Activated B cell treated with CpG ODN at 0.5 μM for 24 hours (primary cell): ENCODE results near the gene PNPLA5. TPM values are rescaled to one million over a fixed set of nuclear protein-coding genes. Genes with fewer than 3 reads are reported as not detected.

ENCODE experiments used
- ATAC-seq: fragments of 200-7000 bp; cut with Tn5 transposase; one replicate; pipeline ENCODE4 v1.10.0; 2021; ENCODE audit warnings: low read depth, mild to moderate bottlenecking, moderate library complexity
- CTCF ChIA-PET: fragments of 350-600 bp; sonication (Branson Sonifier 250); formaldehyde crosslinking; loops from one replicate; lab custom pipeline; 2021; ENCODE audit warnings: antibody characterized with exemption; lab: Charles Lee
- POLR2A ChIA-PET: fragments of 350-600 bp; sonication (Branson Sonifier 250); formaldehyde crosslinking; loops from one replicate; lab custom pipeline; 2021; ENCODE audit warnings: antibody characterized with exemption; lab: Charles Lee
- DNase-seq: peaks from one replicate; pipeline ENCODE4 v3.0.0; 2022
- H3K27ac Mint-ChIP-seq: one replicate; pipeline ENCODE4 v1.8.0; 2020; ENCODE audit warnings: mixed read lengths
- H3K27me3 Mint-ChIP-seq: one replicate; pipeline ENCODE4 v1.8.0; 2021; ENCODE audit warnings: mixed read lengths
- H3K36me3 Mint-ChIP-seq: one replicate; pipeline ENCODE4 v1.8.0; 2021; ENCODE audit warnings: low read depth, mixed read lengths
- H3K4me1 Mint-ChIP-seq: one replicate; pipeline ENCODE4 v1.8.0; 2021; ENCODE audit warnings: mixed read lengths
- H3K4me3 Mint-ChIP-seq: one replicate; pipeline ENCODE4 v1.8.0; 2020; ENCODE audit warnings: mild to moderate bottlenecking, mixed read lengths
- H3K9me3 Mint-ChIP-seq: one replicate; pipeline ENCODE4 v1.8.0; 2020; ENCODE audit warnings: mixed read lengths
- intact Hi-C: fragments of 100-400 bp; cut with micrococcal nuclease; formaldehyde crosslinking; loops from one replicate; pipeline ENCODE4 v1.15.1; 2024
- total RNA-seq: library from RNA; stranded (reverse); gene quantifications from 2 replicates; pipeline ENCODE4 v1.2.3, GENCODE V29; 2022
- TF ChIP-seq, protein P1 (sequence below): fragments of 200-600 bp; IDR thresholded peaks from one replicate; pipeline ENCODE4 v1.8.0; 2022; ENCODE audit warnings: antibody characterized with exemption, mild to moderate bottlenecking

Gene PNPLA5
- total RNA-seq, 1 donor from 2014 or later = not detected

- Mint-ChIP-seq H3K4me1 (peaks cover 6% of the 10 kb centered on the region), H3K27me3 (peaks cover 33% of the 10 kb centered on the region), H3K9me3 (no peaks in the 10 kb centered on the region), H3K36me3 (no peaks in the 10 kb centered on the region), H3K4me3 (peak overlapping the region; percentile 88), H3K27ac (peak overlapping the region; percentile 46)
- POLR2A ChIA-PET = interaction anchor here (1.3 kb wide), 1 partner anchor 32 kb away, joined by 3 read pairs; the partner anchor contains the start of gene SAMM50
- intact Hi-C loops = loop anchor here (1.0 kb wide), 1 partner anchor 32 kb away; the partner anchor contains the start of gene SAMM50
- TF ChIP-seq, protein P1, sequence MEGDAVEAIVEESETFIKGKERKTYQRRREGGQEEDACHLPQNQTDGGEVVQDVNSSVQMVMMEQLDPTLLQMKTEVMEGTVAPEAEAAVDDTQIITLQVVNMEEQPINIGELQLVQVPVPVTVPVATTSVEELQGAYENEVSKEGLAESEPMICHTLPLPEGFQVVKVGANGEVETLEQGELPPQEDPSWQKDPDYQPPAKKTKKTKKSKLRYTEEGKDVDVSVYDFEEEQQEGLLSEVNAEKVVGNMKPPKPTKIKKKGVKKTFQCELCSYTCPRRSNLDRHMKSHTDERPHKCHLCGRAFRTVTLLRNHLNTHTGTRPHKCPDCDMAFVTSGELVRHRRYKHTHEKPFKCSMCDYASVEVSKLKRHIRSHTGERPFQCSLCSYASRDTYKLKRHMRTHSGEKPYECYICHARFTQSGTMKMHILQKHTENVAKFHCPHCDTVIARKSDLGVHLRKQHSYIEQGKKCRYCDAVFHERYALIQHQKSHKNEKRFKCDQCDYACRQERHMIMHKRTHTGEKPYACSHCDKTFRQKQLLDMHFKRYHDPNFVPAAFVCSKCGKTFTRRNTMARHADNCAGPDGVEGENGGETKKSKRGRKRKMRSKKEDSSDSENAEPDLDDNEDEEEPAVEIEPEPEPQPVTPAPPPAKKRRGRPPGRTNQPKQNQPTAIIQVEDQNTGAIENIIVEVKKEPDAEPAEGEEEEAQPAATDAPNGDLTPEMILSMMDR = no peak
- DNase-seq = no peak
- peak; percentile 52 for ATAC-seq
- CTCF ChIA-PET = interaction anchor here (1.2 kb wide), 1 partner anchor 70 kb away, joined by 3 read pairs; no protein-coding TSS in a partner anchor
Observed at GRCh38 chr22:43923191-43923590, 31.4 kb upstream of the PNPLA5 start.

DNA sequence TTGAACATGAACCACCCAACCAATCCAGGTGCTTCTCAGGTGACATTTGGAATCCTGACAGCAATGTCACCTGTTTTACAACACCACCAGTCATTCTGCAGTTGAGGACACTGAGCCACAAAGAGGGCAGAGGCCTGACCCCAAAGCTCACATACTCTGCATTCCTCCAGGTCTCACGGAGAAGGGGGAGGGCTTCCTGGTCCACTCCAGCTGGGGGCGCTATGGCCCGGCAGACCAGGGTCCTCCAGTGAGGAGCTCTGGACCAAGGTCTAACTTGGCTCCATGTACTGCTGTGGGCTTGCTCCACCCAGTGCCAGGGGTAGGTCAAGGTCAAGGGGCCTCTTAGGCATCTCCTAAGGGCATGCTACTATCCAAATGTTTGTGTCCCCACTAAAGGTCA is 30.3 kb upstream of the PNPLA5 start:
- no peak for DNase-seq
- Mint-ChIP-seq H3K9me3 (no peaks in the 10 kb centered on the region), H3K27ac (no peak overlapping the region), H3K4me3 (no peak overlapping the region), H3K4me1 (peaks cover 6% of the 10 kb centered on the region), H3K27me3 (peaks cover 39% of the 10 kb centered on the region), H3K36me3 (no peaks in the 10 kb centered on the region)
- ChIA-PET CTCF (no interaction called here), POLR2A (no interaction called here)
- intact Hi-C loops = no loop called here
- TF ChIP-seq, protein P1 = no peak
- ATAC-seq = no peak

- no peak overlapping the region for H3K27ac Mint-ChIP-seq
- TF ChIP-seq, protein P1 = no peak
- ChIA-PET POLR2A (no interaction called here), CTCF (no interaction called here)
- H3K4me1 Mint-ChIP-seq = peaks cover 6% of the 10 kb centered on the region
- DNase-seq (no peak), ATAC-seq (no peak)
- H3K9me3 Mint-ChIP-seq = no peaks in the 10 kb centered on the region
- no peak overlapping the region for H3K4me3 Mint-ChIP-seq
- intact Hi-C loops = no loop called here
- no peaks in the 10 kb centered on the region for H3K36me3 Mint-ChIP-seq
- peaks cover 43% of the 10 kb centered on the region for H3K27me3 Mint-ChIP-seq
Observed at GRCh38 chr22:43921370-43921769, 29.6 kb upstream of the PNPLA5 start.

DNA sequence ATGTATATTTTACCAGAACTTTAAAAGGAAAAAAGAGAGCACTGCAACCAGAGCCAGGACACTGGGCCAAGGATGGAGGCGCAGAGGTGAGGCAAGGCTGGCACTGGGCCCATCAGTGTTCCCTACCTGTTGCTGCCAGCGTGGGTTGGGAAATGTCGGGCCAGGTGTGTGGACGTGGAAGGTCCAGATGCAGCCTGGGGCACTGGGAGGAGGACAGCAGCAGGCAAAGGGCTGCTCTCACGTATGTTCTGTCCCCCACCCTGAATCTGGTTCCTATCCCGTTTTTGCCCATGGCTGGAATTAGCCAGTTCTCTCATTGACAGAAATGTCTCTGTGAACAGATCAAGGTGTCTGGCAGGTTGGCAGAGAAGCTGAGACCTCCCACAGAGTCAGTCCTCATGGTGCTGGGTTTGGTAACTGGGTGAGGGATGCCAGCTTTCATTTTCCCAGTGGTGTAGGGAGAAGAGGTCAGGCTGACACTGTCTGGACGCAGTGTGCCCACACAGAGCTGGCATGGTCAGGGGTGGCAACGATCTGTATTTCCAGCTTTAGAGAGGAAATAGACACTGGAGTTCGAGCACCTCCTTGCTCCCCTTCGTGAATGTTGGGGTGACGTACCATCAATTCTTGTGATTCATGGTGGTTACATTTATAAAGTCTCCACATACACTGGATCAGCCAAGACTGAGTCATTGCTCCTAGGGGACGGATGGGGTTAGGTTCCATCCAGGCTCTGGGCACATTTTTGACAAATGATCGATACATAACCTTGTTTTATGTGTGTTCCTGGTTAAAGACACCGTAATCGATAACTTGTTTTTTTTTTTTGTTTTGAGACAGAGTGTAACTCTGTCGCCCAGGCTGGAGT is 27.5 kb upstream of the PNPLA5 start:
- DNase-seq = no peak
- Mint-ChIP-seq H3K9me3 (no peaks in the 10 kb centered on the region), H3K27ac (no peak overlapping the region), H3K4me3 (no peak overlapping the region), H3K4me1 (peaks cover 4% of the 10 kb centered on the region), H3K27me3 (peaks cover 35% of the 10 kb centered on the region), H3K36me3 (no peaks in the 10 kb centered on the region)
- TF ChIP-seq, protein P1 = no peak
- ATAC-seq = no peak
- intact Hi-C loops = no loop called here
- ChIA-PET POLR2A (no interaction called here), CTCF (no interaction called here)

DNA sequence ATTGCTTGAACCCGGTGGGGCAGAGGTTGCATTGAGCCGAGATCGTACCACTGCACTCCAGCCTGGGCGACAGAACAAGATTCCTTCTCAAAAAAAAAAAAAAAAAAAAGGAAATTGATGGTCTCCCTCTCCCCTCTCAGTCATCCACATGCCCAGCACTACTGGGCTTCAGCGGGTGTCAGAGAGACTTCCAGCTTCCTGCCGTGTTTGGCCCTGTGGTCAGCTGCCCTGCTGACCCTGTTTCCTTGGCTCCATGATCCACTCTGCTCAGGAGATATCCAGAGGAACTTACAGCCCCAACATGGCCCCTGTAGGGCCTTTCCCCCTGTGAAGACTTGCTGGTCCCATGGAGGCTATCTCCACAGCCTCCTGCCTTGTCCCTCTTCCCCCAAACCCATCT is 25.7 kb upstream of the PNPLA5 start:
- Mint-ChIP-seq H3K27me3 (peaks cover 30% of the 10 kb centered on the region), H3K27ac (no peak overlapping the region), H3K4me3 (no peak overlapping the region), H3K4me1 (no peaks in the 10 kb centered on the region), H3K9me3 (no peaks in the 10 kb centered on the region), H3K36me3 (no peaks in the 10 kb centered on the region)
- intact Hi-C loops = no loop called here
- DNase-seq (no peak), ATAC-seq (no peak)
- POLR2A ChIA-PET = no interaction called here
- CTCF ChIA-PET = no interaction called here
- TF ChIP-seq, protein P1 = no peak
